Measurements from ENCODE around the gene HOXA6. TPM values are rescaled to one million over a fixed set of nuclear protein-coding genes. Genes with fewer than 3 reads are reported as not detected.

The HOXA6 gene
- total RNA-seq, 1 experiment from 2014 or later, result 3.3 TPM

DNA sequence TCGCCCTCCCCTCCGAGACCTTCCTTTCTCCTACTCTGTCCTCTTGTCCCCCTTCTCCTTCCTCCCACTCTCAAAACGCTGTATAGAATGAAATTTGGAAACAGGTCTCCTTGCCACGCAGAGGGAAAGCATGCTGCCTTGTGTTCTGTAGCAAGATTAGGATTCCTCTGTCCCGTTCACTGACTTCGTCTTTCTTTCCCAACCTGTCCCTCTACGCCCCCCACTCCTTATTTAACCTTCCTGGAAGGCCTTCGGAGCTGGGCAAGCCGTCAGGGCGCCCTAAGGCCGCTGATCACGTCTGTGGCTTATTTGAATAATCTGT lies 16.4 kb upstream of the HOXA6 start:
- POLR2A ChIA-PET, result no interaction called here
- ATAC-seq (no peak), DNase-seq (ENCODE audit: low read depth, low spot score) (no peak)
- Histone ChIP-seq H3K4me1 (ENCODE audit: control insufficient read depth, insufficient read depth, low read length) (no peaks in the 10 kb centered on the region), H3K27ac (ENCODE audit: low read length) (no peak overlapping the region), H3K36me3 (ENCODE audit: control insufficient read depth, insufficient read depth, low read length) (no peaks in the 10 kb centered on the region; the same call in 1 of the 2 replicates), H3K27me3 (ENCODE audit: control insufficient read depth, insufficient read depth, low read length) (no peaks in the 10 kb centered on the region), H3K9me3 (ENCODE audit: control insufficient read depth, insufficient read depth, low read depth, low read length) (no peaks in the 10 kb centered on the region), H3K4me3 (ENCODE audit: low read depth in 2 of 2, low read length in 2 of 2) (peak overlapping the region; percentile 37 to 41)
- intact Hi-C loops (cut with micrococcal nuclease; ENCODE audit: unreplicated experiment), result loop anchor here (5.0 kb wide), 1 partner anchor 787 kb away; no protein-coding TSS in a partner anchor
- TF ChIP-seq POLR2AphosphoS5 (IDR thresholded peaks at IDR 0.05; ENCODE audit: low read depth, low read length) (no peak), SIN3A (IDR thresholded peaks at IDR 0.05; ENCODE audit: borderline replicate concordance, insufficient read depth, low read depth, low read length) (no peak), TCF7L2 (IDR thresholded peaks at IDR 0.05; ENCODE audit: low read depth, low read length) (no peak)
- TF ChIP-seq, protein P1, sequence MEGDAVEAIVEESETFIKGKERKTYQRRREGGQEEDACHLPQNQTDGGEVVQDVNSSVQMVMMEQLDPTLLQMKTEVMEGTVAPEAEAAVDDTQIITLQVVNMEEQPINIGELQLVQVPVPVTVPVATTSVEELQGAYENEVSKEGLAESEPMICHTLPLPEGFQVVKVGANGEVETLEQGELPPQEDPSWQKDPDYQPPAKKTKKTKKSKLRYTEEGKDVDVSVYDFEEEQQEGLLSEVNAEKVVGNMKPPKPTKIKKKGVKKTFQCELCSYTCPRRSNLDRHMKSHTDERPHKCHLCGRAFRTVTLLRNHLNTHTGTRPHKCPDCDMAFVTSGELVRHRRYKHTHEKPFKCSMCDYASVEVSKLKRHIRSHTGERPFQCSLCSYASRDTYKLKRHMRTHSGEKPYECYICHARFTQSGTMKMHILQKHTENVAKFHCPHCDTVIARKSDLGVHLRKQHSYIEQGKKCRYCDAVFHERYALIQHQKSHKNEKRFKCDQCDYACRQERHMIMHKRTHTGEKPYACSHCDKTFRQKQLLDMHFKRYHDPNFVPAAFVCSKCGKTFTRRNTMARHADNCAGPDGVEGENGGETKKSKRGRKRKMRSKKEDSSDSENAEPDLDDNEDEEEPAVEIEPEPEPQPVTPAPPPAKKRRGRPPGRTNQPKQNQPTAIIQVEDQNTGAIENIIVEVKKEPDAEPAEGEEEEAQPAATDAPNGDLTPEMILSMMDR (IDR thresholded peaks at IDR 0.05), result no peak
- TF ChIP-seq, protein P2, sequence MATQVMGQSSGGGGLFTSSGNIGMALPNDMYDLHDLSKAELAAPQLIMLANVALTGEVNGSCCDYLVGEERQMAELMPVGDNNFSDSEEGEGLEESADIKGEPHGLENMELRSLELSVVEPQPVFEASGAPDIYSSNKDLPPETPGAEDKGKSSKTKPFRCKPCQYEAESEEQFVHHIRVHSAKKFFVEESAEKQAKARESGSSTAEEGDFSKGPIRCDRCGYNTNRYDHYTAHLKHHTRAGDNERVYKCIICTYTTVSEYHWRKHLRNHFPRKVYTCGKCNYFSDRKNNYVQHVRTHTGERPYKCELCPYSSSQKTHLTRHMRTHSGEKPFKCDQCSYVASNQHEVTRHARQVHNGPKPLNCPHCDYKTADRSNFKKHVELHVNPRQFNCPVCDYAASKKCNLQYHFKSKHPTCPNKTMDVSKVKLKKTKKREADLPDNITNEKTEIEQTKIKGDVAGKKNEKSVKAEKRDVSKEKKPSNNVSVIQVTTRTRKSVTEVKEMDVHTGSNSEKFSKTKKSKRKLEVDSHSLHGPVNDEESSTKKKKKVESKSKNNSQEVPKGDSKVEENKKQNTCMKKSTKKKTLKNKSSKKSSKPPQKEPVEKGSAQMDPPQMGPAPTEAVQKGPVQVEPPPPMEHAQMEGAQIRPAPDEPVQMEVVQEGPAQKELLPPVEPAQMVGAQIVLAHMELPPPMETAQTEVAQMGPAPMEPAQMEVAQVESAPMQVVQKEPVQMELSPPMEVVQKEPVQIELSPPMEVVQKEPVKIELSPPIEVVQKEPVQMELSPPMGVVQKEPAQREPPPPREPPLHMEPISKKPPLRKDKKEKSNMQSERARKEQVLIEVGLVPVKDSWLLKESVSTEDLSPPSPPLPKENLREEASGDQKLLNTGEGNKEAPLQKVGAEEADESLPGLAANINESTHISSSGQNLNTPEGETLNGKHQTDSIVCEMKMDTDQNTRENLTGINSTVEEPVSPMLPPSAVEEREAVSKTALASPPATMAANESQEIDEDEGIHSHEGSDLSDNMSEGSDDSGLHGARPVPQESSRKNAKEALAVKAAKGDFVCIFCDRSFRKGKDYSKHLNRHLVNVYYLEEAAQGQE (IDR thresholded peaks at IDR 0.05; ENCODE audit: insufficient read depth in 1 of 2, low read depth in 2 of 2, low read length in 1 of 2), result no peak
- in situ Hi-C loops (cut with HindIII; ENCODE audit: low pct_unique_long_range_greater_than_20kb, low sequenced_read_pairs), result no loop called here
- BruUV-seq (replicated peaks), result no TSS peak
- CTCF ChIA-PET, result no interaction called here

DNA sequence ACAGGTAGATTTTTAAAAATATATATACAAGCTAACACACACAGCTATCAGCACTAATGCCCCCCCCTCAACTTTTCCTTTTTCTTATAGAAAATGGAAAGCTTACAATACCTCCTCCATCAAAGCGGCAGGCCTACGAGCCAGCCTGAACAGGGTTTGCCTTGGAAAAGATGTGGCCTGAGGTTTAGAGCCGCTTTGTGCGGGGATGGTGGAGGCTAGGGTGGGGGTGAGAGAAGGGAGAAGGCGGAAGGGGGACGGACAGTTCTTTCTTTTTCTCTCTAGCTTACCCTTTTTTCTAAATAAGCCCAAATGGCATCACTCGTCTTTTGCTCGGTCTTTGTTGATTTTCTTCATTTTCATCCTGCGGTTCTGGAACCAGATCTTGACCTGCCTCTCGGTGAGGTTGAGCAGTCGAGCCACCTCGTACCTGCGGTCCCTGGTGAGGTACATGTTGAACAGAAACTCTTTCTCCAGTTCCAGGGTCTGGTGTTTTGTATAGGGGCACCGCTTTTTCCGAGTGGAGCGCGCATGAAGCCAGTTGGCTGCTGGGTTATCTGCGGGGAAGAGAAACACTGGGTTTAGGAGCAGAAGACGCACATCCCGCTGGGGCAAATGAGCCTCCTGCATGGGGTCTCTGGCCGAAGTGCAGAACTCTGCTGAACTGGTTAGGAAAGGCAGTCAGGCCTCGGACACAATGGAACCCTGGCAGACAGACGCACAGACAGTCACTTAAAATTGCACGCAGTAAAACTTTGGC lies 15.9 kb upstream of the HOXA6 start:
- DNase-seq (ENCODE audit: low read depth, low spot score), result no peak
- ChIA-PET CTCF (interaction anchor here (0.7 kb wide), 1 partner anchor 795 kb away, joined by 6 read pairs; no protein-coding TSS in a partner anchor), POLR2A (no interaction called here)
- no peak for ATAC-seq
- Histone ChIP-seq H3K4me1 (ENCODE audit: control insufficient read depth, insufficient read depth, low read length) (no peaks in the 10 kb centered on the region), H3K4me3 (ENCODE audit: low read depth in 2 of 2, low read length in 2 of 2) (no peak overlapping the region), H3K27ac (ENCODE audit: low read length) (no peak overlapping the region), H3K36me3 (ENCODE audit: control insufficient read depth, insufficient read depth, low read length) (no peaks in the 10 kb centered on the region; the same call in 1 of the 2 replicates), H3K27me3 (ENCODE audit: control insufficient read depth, insufficient read depth, low read length) (no peaks in the 10 kb centered on the region), H3K9me3 (ENCODE audit: control insufficient read depth, insufficient read depth, low read depth, low read length) (no peaks in the 10 kb centered on the region)
- intact Hi-C loops (cut with micrococcal nuclease; ENCODE audit: unreplicated experiment) (loop anchor here (5.0 kb wide), 1 partner anchor 786 kb away; no protein-coding TSS in a partner anchor), in situ Hi-C loops (cut with HindIII; ENCODE audit: low pct_unique_long_range_greater_than_20kb, low sequenced_read_pairs) (no loop called here)
- no TSS peak for BruUV-seq (replicated peaks)
- TF ChIP-seq, protein P2 (IDR thresholded peaks at IDR 0.05; ENCODE audit: insufficient read depth in 1 of 2, low read depth in 2 of 2, low read length in 1 of 2), result no peak
- TF ChIP-seq TCF7L2 (IDR thresholded peaks at IDR 0.05; ENCODE audit: low read depth, low read length), result no peak
- no peak for TF ChIP-seq POLR2AphosphoS5 (IDR thresholded peaks at IDR 0.05; ENCODE audit: low read depth, low read length)
- TF ChIP-seq, protein P1 (IDR thresholded peaks at IDR 0.05), result no peak
- TF ChIP-seq SIN3A (IDR thresholded peaks at IDR 0.05; ENCODE audit: borderline replicate concordance, insufficient read depth, low read depth, low read length), result no peak

Measured in Panc1 (cell line).